HCT116 (cell line): ENCODE results near the gene MLX. TPM values are rescaled to one million over a fixed set of nuclear protein-coding genes. Genes with fewer than 3 reads are reported as not detected.

ENCODE experiments used
- ATAC-seq: fragments of 200-7000 bp; cut with Tn5 transposase; 2 replicates; pipeline ENCODE4 v1.9.1; 2020; ENCODE audit warnings: mild to moderate bottlenecking, moderate library complexity
- BruUV-seq: library from RNA; stranded (reverse); fragments of 400-500 nt; replicated peaks from 2 replicates; lab custom pipeline; 2021; lab: Mats Ljungman, UMichigan
- CTCF ChIA-PET: fragments of 300-600 bp; sonication (Branson Sonifier 250); formaldehyde crosslinking; loops from one replicate; lab custom pipeline; 2021; ENCODE audit warnings: antibody characterized with exemption; lab: Charles Lee
- POLR2A ChIA-PET: fragments of 300-600, 350-600 bp; sonication (Branson Sonifier 250); formaldehyde crosslinking; loops from one replicate; lab custom pipeline; 2021; ENCODE audit warnings: antibody characterized with exemption; lab: Charles Lee
- RAD21 ChIA-PET, 2 experiments: fragments of 300-600 bp; sonication (Branson Sonifier 250); formaldehyde crosslinking; loops; one replicate each; lab custom pipeline; 2023; ENCODE audit warnings: low total read pairs in 2 of 2; ENCODE audit not compliant: uncharacterized antibody in 2 of 2, unreplicated experiment in 2 of 2, low non-redundant PET in 1 of 2; lab: Charles Lee
- DNase-seq: peaks from one replicate; pipeline ENCODE4 v3.0.0-alpha.2; 2010; ENCODE audit warnings: low read depth, low spot score
- H2AFZ ChIP-seq: fragments of 200-600 bp; shearing (Covaris generic), sonication (generic); 2 replicates; pipeline ENCODE4 v1.6.1; 2017; ENCODE audit warnings: low read depth, mixed run types, mixed read lengths, antibody characterized with exemption, low read length; ENCODE audit not compliant: poor library complexity, severe bottlenecking
- H3K27ac ChIP-seq: 2 replicates; pipeline ENCODE4 v1.5.1; 2012; ENCODE audit warnings: low read depth, low read length
- H3K27me3 ChIP-seq: fragments of 200-600 bp; sonication (generic); 2 replicates; pipeline ENCODE4 v1.6.1; 2016; ENCODE audit warnings: mixed run types, low read length, mixed read lengths; ENCODE audit not compliant: insufficient read depth
- H3K36me3 ChIP-seq, 2 experiments: fragments of 200-500 bp in 1 of 2; fragments of 200-600 bp in 1 of 2; sonication (Bioruptor generic) in 1 of 2; sonication (generic) in 1 of 2; 2 replicates each; pipeline versions ENCODE4 v1.5.1 to v1.6.1; 2014 to 2016; ENCODE audit warnings: low read length in 2 of 2, inconsistent platforms in 1 of 2, mixed read lengths in 1 of 2, mixed run types in 1 of 2; ENCODE audit not compliant: insufficient read depth in 2 of 2, control insufficient read depth in 1 of 2
- H3K4me1 ChIP-seq, 2 experiments: fragments of 200-600 bp in 1 of 2; sonication (generic) in 1 of 2; 2 replicates each; pipeline versions ENCODE4 v1.5.1 to v1.6.1; 2012 to 2017; ENCODE audit warnings: low read length in 2 of 2, inconsistent platforms in 1 of 2, mild to moderate bottlenecking in 1 of 2, mixed read lengths in 1 of 2, mixed run types in 1 of 2, moderate library complexity in 1 of 2; ENCODE audit not compliant: insufficient read depth in 2 of 2, control insufficient read depth in 1 of 2
- H3K4me2 ChIP-seq: fragments of 200-600 bp; sonication (generic); 2 replicates; pipeline ENCODE4 v1.6.1; 2017; ENCODE audit warnings: mixed run types, low read length, mixed read lengths
- H3K4me3 ChIP-seq, 2 experiments: fragments of 200-600 bp in 1 of 2; sonication (generic) in 1 of 2; replicated peaks in 1 of 2; 2 replicates each; pipeline ENCODE4 v1.5.1; 2011 to 2016; ENCODE audit warnings: low read length in 2 of 2, control low read depth in 1 of 2, low read depth in 1 of 2, mild to moderate bottlenecking in 1 of 2, mixed read lengths in 1 of 2, mixed run types in 1 of 2
- H3K79me2 ChIP-seq: fragments of 200-600 bp; sonication (generic); 2 replicates; pipeline ENCODE4 v1.6.1; 2017; ENCODE audit warnings: mild to moderate bottlenecking, mixed run types, low read length, moderate library complexity, mixed read lengths; ENCODE audit not compliant: insufficient read depth
- H3K9ac ChIP-seq: fragments of 200-600 bp; sonication (generic); 2 replicates; pipeline ENCODE4 v1.6.1; 2016; ENCODE audit warnings: low read length, mixed read lengths
- H3K9me2 ChIP-seq: fragments of 200-600 bp; sonication (generic), shearing (Covaris generic); 2 replicates; pipeline ENCODE4 v1.6.1; 2017; ENCODE audit warnings: mixed run types, mild to moderate bottlenecking, moderate library complexity; ENCODE audit not compliant: insufficient read depth
- H3K9me3 ChIP-seq, 2 experiments: fragments of 200-500 bp in 1 of 2; fragments of 200-600 bp in 1 of 2; sonication (Bioruptor generic) in 1 of 2; sonication (generic) in 1 of 2; 2 replicates each; pipeline ENCODE4 v1.6.1; 2014 to 2017; ENCODE audit warnings: low read length in 2 of 2, mixed read lengths in 2 of 2, inconsistent platforms in 1 of 2, low read depth in 1 of 2, mild to moderate bottlenecking in 1 of 2, mixed run types in 1 of 2, moderate library complexity in 1 of 2; ENCODE audit not compliant: control insufficient read depth in 1 of 2, insufficient read depth in 1 of 2
- H4K20me1 ChIP-seq: fragments of 200-600 bp; sonication (generic), shearing (Covaris generic); 2 replicates; pipeline ENCODE4 v1.6.1; 2017; ENCODE audit warnings: mixed run types, mild to moderate bottlenecking, moderate library complexity; ENCODE audit not compliant: insufficient read depth
- ATF3 ChIP-seq: IDR thresholded peaks from 2 replicates; pipeline ENCODE4 v1.6.1; 2012
- CEBPB ChIP-seq: IDR thresholded peaks from 2 replicates; pipeline ENCODE4 v1.6.1; 2012; ENCODE audit warnings: low read depth
- CTCF ChIP-seq, 3 experiments: fragments of 200-600 bp in 1 of 3; sonication (generic) in 1 of 3; IDR thresholded peaks in 2 of 3; conservative IDR thresholded peaks in 1 of 3; 2 replicates each; pipeline ENCODE4 v1.5.1; 2012 to 2017; ENCODE audit warnings: low read depth in 2 of 3, low read length in 2 of 3, antibody characterized with exemption in 1 of 3, borderline replicate concordance in 1 of 3, control low read depth in 1 of 3, mild to moderate bottlenecking in 1 of 3, mixed read lengths in 1 of 3, mixed run types in 1 of 3, moderate library complexity in 1 of 3; ENCODE audit not compliant: insufficient read depth in 1 of 3
- EGR1 ChIP-seq: IDR thresholded peaks from 2 replicates; pipeline ENCODE4 v1.6.1; 2012; ENCODE audit warnings: low read depth
- ELF1 ChIP-seq: IDR thresholded peaks from 2 replicates; pipeline ENCODE4 v1.6.1; 2012; ENCODE audit warnings: low read depth, borderline replicate concordance
- EZH2 ChIP-seq: fragments of 200-600 bp; sonication (generic); IDR thresholded peaks from 2 replicates; pipeline ENCODE4 v1.6.1; 2017; ENCODE audit warnings: antibody characterized with exemption, mixed run types
- EZH2phosphoT487 ChIP-seq: fragments of 200-600 bp; IDR thresholded peaks from 2 replicates; pipeline ENCODE4 v1.6.1; 2018; ENCODE audit warnings: antibody characterized with exemption, borderline replicate concordance
- FOSL1 ChIP-seq: IDR thresholded peaks from 2 replicates; pipeline ENCODE4 v1.6.1; 2012; ENCODE audit warnings: low read depth
- JUND ChIP-seq: IDR thresholded peaks from 2 replicates; pipeline ENCODE4 v1.6.1; 2012
- MAX ChIP-seq: IDR thresholded peaks from 2 replicates; pipeline ENCODE4 v1.6.1; 2012
- POLR2A ChIP-seq: IDR thresholded peaks from 2 replicates; pipeline ENCODE4 v1.7.0; 2011; ENCODE audit warnings: borderline replicate concordance; ENCODE audit not compliant: insufficient read depth, insufficient read length; ENCODE audit errors: extremely low read depth
- POLR2AphosphoS5 ChIP-seq: IDR thresholded peaks from 2 replicates; pipeline ENCODE4 v1.6.1; 2011; ENCODE audit warnings: mild to moderate bottlenecking, low read depth, low read length, moderate library complexity
- RAD21 ChIP-seq: IDR thresholded peaks from 2 replicates; pipeline ENCODE4 v1.6.1; 2012; ENCODE audit warnings: low read depth, mild to moderate bottlenecking
- REST ChIP-seq: IDR thresholded peaks from 2 replicates; pipeline ENCODE4 v1.6.1; 2012; ENCODE audit warnings: low read depth
- SIN3A ChIP-seq: IDR thresholded peaks from 2 replicates; pipeline ENCODE4 v1.6.1; 2012; ENCODE audit warnings: low read depth
- SP1 ChIP-seq: IDR thresholded peaks from 2 replicates; pipeline ENCODE4 v1.6.1; 2012; ENCODE audit warnings: low read depth
- TCF7L2 ChIP-seq: IDR thresholded peaks from 2 replicates; pipeline ENCODE4 v1.7.0; 2011; ENCODE audit warnings: borderline replicate concordance, inconsistent platforms; ENCODE audit not compliant: insufficient read depth, insufficient read length; ENCODE audit errors: extremely low read depth
- YY1 ChIP-seq: IDR thresholded peaks from 2 replicates; pipeline ENCODE4 v1.6.1; 2011; ENCODE audit warnings: low read length, low read depth, moderate library complexity, mild to moderate bottlenecking; ENCODE audit not compliant: insufficient replicate concordance; ENCODE audit errors: extremely low read depth
- intact Hi-C: fragments of 100-400 bp; cut with micrococcal nuclease; formaldehyde crosslinking; loops from 2 replicates; pipeline ENCODE4 v1.10.0; 2022
- total RNA-seq: library from RNA; stranded (reverse); gene quantifications from one replicate; pipeline ENCODE4 v1.2.1, GENCODE V29; 2021; ENCODE audit not compliant: unreplicated experiment

The MLX gene
- total RNA-seq, 1 experiment from 2014 or later = 47.9 TPM

- DNase-seq = no peak
- ChIA-PET RAD21 (no interaction called here), POLR2A (no interaction called here), CTCF (no interaction called here)
- BruUV-seq = no TSS peak
- Histone ChIP-seq H3K9ac (no peak overlapping the region), H3K4me1 (peaks cover 47 to 80% of the 10 kb centered on the region in 2 experiments), H3K79me2 (no peaks in the 10 kb centered on the region), H3K9me2 (no peaks in the 10 kb centered on the region), H2AFZ (no peak overlapping the region), H3K9me3 (no peaks in the 10 kb centered on the region), H3K4me2 (no peak overlapping the region), H4K20me1 (no peaks in the 10 kb centered on the region), H3K4me3 (no peak overlapping the region), H3K36me3 (peaks cover 3 to 5% of the 10 kb centered on the region in 2 experiments; a peak in 2 of 4 replicates), H3K27me3 (no peaks in the 10 kb centered on the region), H3K27ac (no peak overlapping the region)
- no peak for TF ChIP-seq POLR2AphosphoS5
- TF ChIP-seq RAD21 = no peak
- TF ChIP-seq CEBPB = no peak
- TF ChIP-seq SIN3A = no peak
- no peak for TF ChIP-seq TCF7L2
- no peak for TF ChIP-seq SP1
- TF ChIP-seq ELF1 = no peak
- TF ChIP-seq ATF3 = no peak
- no peak for TF ChIP-seq FOSL1
- TF ChIP-seq MAX = no peak
- no peak for TF ChIP-seq EZH2
- no peak for TF ChIP-seq EZH2phosphoT487
- no peak for TF ChIP-seq YY1
- no peak for TF ChIP-seq CTCF (IDR thresholded peaks at IDR 0.05 in 2 of 3, conservative IDR thresholded peaks at IDR 0.05 in 1 of 3; ENCODE audit: borderline replicate concordance in 1 of 3, insufficient read depth in 1 of 3, low read depth in 2 of 3, low read length in 2 of 3)
- TF ChIP-seq POLR2A = no peak
- TF ChIP-seq JUND = no peak
- no peak for TF ChIP-seq EGR1
- TF ChIP-seq REST = no peak
- intact Hi-C loops = loop anchor here (10.0 kb wide), 1 partner anchor 498 kb away; the partner anchor contains the start of gene NKIRAS2
- ATAC-seq = no peak
These were observed 44.6 kb upstream of the MLX start for GRCh38 chr17:42522263-42522790.
